A549 (cell line): ENCODE measurements around the gene KRTAP22-1. TPM values are rescaled to one million over a fixed set of nuclear protein-coding genes. Genes with fewer than 3 reads are reported as not detected.

Experiments
- ATAC-seq, 2 experiments: fragments of 200-7000 bp in 1 of 2; fragments of >200 bp in 1 of 2; cut with Nextera tagmentation in 1 of 2; cut with Tn5 transposase in 1 of 2; 3 replicates each; pipeline versions ENCODE4 v1.8.0 to v1.9.1; 2018 to 2020; ENCODE audit warnings: mild to moderate bottlenecking in 1 of 2, moderate library complexity in 1 of 2
- CTCF ChIA-PET: fragments of 300-600 bp; sonication (Branson Sonifier 250); formaldehyde crosslinking; extraction: SDS; loops from one replicate; lab custom pipeline; 2021; ENCODE audit warnings: antibody characterized with exemption, inconsistent platforms; lab: Yijun Ruan, JAX
- POLR2A ChIA-PET: fragments of 350-600 bp; formaldehyde crosslinking; extraction: SDS; loops from one replicate; lab custom pipeline; 2021; ENCODE audit warnings: antibody characterized with exemption, inconsistent platforms; lab: Yijun Ruan, JAX
- DNase-seq, 2 experiments: peaks; one replicate each; pipeline versions ENCODE4 v3.0.0 to v3.0.0-alpha.2; 2011 to 2016; ENCODE audit warnings: low read depth in 1 of 2, low spot score in 1 of 2
- FAIRE-seq: peaks from 2 replicates; lab custom pipeline; 2011; peaks lifted over from hg19 to GRCh38; lab: Jason Lieb, UNC
- H3K27ac ChIP-seq, 2 experiments: fragments of >200 bp; sonication (Bioruptor Twin); formaldehyde crosslinking; 3 replicates each; pipeline ENCODE4 v1.5.1; 2016 to 2017
- H3K4me1 ChIP-seq: fragments of >200 bp; sonication (Bioruptor Twin); formaldehyde crosslinking; 3 replicates; pipeline ENCODE4 v1.6.1; 2016
- H3K4me2 ChIP-seq: fragments of >200 bp; sonication (Bioruptor Twin); formaldehyde crosslinking; 3 replicates; pipeline ENCODE4 v1.6.1; 2016
- H3K4me3 ChIP-seq: fragments of >200 bp; sonication (Bioruptor Twin); formaldehyde crosslinking; 3 replicates; pipeline ENCODE4 v1.5.1; 2016
- H3K9me3 ChIP-seq: fragments of >200 bp; sonication (Bioruptor Twin); formaldehyde crosslinking; 3 replicates; pipeline ENCODE4 v1.6.1; 2016
- CHD4 ChIP-seq: fragments of 200-600 bp; sonication (generic); IDR thresholded peaks from 2 replicates; pipeline ENCODE4 v1.6.1; 2016; ENCODE audit warnings: antibody characterized with exemption, mild to moderate bottlenecking, borderline replicate concordance
- EHF ChIP-seq: fragments of 250-450 bp; sonication (Bioruptor Pico); IDR thresholded peaks from 2 replicates; pipeline ENCODE4 v1.5.0; 2020; ENCODE audit warnings: mild to moderate bottlenecking
- EHMT2 ChIP-seq: fragments of 200-600 bp; sonication (generic); IDR thresholded peaks from 2 replicates; pipeline ENCODE4 v1.6.1; 2016; ENCODE audit warnings: antibody characterized with exemption, low read depth, mild to moderate bottlenecking, moderate library complexity
- EP300 ChIP-seq, 2 experiments: fragments of >200 bp; sonication (Bioruptor Twin); formaldehyde crosslinking; IDR thresholded peaks; 2 replicates in 1 of 2; 3 replicates in 1 of 2; pipeline ENCODE4 v1.6.1; 2016 to 2017
- FOXS1 ChIP-seq: fragments of 250-450 bp; sonication (Bioruptor Pico); IDR thresholded peaks from 2 replicates; pipeline ENCODE4 v1.5.0; 2020; ENCODE audit warnings: mild to moderate bottlenecking, moderate library complexity
- GATA3 ChIP-seq: IDR thresholded peaks from 2 replicates; pipeline ENCODE4 v1.6.1; 2012; ENCODE audit warnings: borderline replicate concordance
- HDAC2 ChIP-seq: fragments of 200-600 bp; sonication (generic); IDR thresholded peaks from 2 replicates; pipeline ENCODE4 v1.6.1; 2016
- JUN ChIP-seq, 2 experiments: fragments of >200 bp; sonication (Bioruptor Twin); formaldehyde crosslinking; IDR thresholded peaks; 2 replicates in 1 of 2; 3 replicates in 1 of 2; pipeline ENCODE4 v1.6.1; 2016 to 2017
- JUNB ChIP-seq: fragments of >200 bp; sonication (Bioruptor Twin); formaldehyde crosslinking; IDR thresholded peaks from 2 replicates; pipeline ENCODE4 v1.6.1; 2016
- MAFK ChIP-seq: fragments of 450-650 bp; IDR thresholded peaks from 2 replicates; pipeline ENCODE4 v1.6.1; 2014; ENCODE audit not compliant: partially characterized antibody
- MAZ ChIP-seq: fragments of 150-350 bp; IDR thresholded peaks from 2 replicates; pipeline ENCODE4 v1.6.1; 2014; ENCODE audit warnings: antibody characterized with exemption, low read depth, low read length, borderline replicate concordance
- NPAS2 ChIP-seq: fragments of 250-450 bp; sonication (Bioruptor Pico); IDR thresholded peaks from 2 replicates; pipeline ENCODE4 v1.8.0; 2022; ENCODE audit warnings: mild to moderate bottlenecking, moderate library complexity, borderline replicate concordance
- POLR2AphosphoS2 ChIP-seq: conservative IDR thresholded peaks from 2 replicates; pipeline ENCODE4 v1.6.1; 2012; ENCODE audit warnings: low read length, improper control_type of control experiment, inconsistent platforms
- RCOR1 ChIP-seq: fragments of 150-350 bp; IDR thresholded peaks from 2 replicates; pipeline ENCODE4 v1.6.1; 2014; ENCODE audit warnings: antibody characterized with exemption, low read length, low read depth
- RNF2 ChIP-seq: fragments of 200-600 bp; sonication (generic); IDR thresholded peaks from 2 replicates; pipeline ENCODE4 v1.6.1; 2016; ENCODE audit warnings: low read depth, mild to moderate bottlenecking, antibody characterized with exemption, moderate library complexity, borderline replicate concordance
- TFCP2L1 ChIP-seq: fragments of 250-450 bp; sonication (Bioruptor Pico); IDR thresholded peaks from 2 replicates; pipeline ENCODE4 v1.5.0; 2021; ENCODE audit warnings: mild to moderate bottlenecking
- TP53 ChIP-seq: fragments of 250-450 bp; sonication (Bioruptor Pico); IDR thresholded peaks from 2 replicates; pipeline ENCODE4 v1.5.0; 2021; ENCODE audit warnings: mild to moderate bottlenecking, moderate library complexity
- ZNF302 ChIP-seq: fragments of 250-450 bp; sonication (Bioruptor Pico); IDR thresholded peaks from 2 replicates; pipeline ENCODE4 v1.9.0; 2021; ENCODE audit warnings: inconsistent platforms, mild to moderate bottlenecking, moderate library complexity
- ZSCAN20 ChIP-seq: fragments of 250-450 bp; sonication (Bioruptor Pico); IDR thresholded peaks from 2 replicates; pipeline ENCODE4 v1.8.0; 2022; ENCODE audit warnings: mild to moderate bottlenecking, moderate library complexity
- WGBS: methylation state at CpG from one replicate; pipeline ENCODE4 v1.1.6; 2017; ENCODE audit errors: missing lambda C conversion rate; 5-methylcytosine and 5-hydroxymethylcytosine counted together
- polyA plus RNA-seq, 4 experiments: library from polyadenylated mRNA; depleted of rRNA in 3 of 4; stranded (reverse); fragments of >200 nt; fragmentation: RNase III in 1 of 4; extraction: RNeasy Plus Mini Kit Qiagen cat#74134 plus additional on column Dnase treatment in 1 of 4; gene quantifications; 2 replicates in 3 of 4; 3 replicates in 1 of 4; pipeline ENCODE4 v1.2.3, GENCODE V29; 2011 to 2017
- TF ChIP-seq, protein P1 (sequence below): fragments of >200 bp; sonication (Bioruptor Twin); formaldehyde crosslinking; IDR thresholded peaks from 3 replicates; pipeline ENCODE4 v1.6.1; 2016
- TF ChIP-seq, protein P2 (sequence below): fragments of >200 bp; sonication (Bioruptor Twin); formaldehyde crosslinking; IDR thresholded peaks from 2 replicates; pipeline ENCODE4 v1.6.1; 2016
- TF ChIP-seq, protein P3 (sequence below): fragments of 200-600 bp; sonication (generic); IDR thresholded peaks from 2 replicates; pipeline ENCODE4 v1.6.1; 2016; ENCODE audit warnings: antibody characterized with exemption, mild to moderate bottlenecking, moderate library complexity

KRTAP22-1 gene
- polyA plus RNA-seq, 2 of the 4 experiments (the other 2 are of a cell fraction) = not detected

DNA sequence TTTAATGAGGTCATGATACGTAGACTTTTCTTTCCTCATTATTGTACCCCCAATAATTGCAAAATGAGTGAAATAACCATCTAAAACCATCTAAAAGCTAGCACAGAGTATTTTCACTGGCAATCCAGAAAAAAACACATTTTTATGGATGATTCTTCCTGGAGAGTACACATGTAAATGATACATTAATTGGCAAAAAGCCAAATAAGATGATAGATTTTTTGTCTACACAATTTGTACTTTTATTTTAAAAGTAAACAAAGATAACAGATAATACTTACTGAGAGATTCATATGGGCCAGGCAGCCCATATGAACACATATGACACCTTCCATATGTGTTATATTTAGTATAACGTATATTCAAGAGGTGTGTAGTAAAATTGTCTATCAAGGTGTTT lies 37.3 kb upstream of the KRTAP22-1 start:
- H3K27ac ChIP-seq = no peak overlapping the region
- ATAC-seq (no peak), DNase-seq (no peak)
- POLR2A ChIA-PET = no interaction called here
- H3K4me3 ChIP-seq = no peak overlapping the region
- 18% methylated on average over 2 of the region's 2 CpGs for WGBS
- no peaks in the 10 kb centered on the region for H3K9me3 ChIP-seq
- CTCF ChIA-PET = no interaction called here
- H3K4me2 ChIP-seq = no peak overlapping the region
- TF ChIP-seq NPAS2 (CRISPR knock-in tag) = no peak
- TF ChIP-seq, all 56 proteins: peak for 0
- no peaks in the 10 kb centered on the region for H3K4me1 ChIP-seq
- no peak for FAIRE-seq

DNA sequence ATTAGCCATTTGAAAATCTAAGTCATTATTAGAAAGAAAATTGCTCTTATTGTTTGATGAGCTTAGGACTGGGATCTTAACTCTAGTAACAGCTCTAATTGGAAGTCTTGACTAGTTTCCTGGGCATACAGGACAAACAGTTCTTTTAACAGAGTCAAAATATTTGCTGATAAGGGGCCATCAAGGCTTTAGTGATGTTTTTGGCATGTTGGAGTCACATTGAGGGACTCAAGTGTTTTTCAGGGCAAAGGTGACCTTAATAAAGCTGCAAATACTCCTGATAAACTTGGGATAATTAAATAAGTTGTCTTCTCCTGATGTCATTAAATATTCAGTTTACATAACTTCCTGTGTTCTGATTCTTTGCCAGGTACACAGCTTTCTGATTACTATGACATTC lies 33.3 kb upstream of the KRTAP22-1 start:
- no peak overlapping the region for H3K4me2 ChIP-seq
- FAIRE-seq = no peak
- H3K4me1 ChIP-seq = no peaks in the 10 kb centered on the region
- no peak for TF ChIP-seq EHF (CRISPR knock-in tag)
- no peak for TF ChIP-seq JUN (IDR thresholded peaks at IDR 0.05)
- TF ChIP-seq RNF2 = no peak
- TF ChIP-seq ZNF302 (CRISPR knock-in tag) = no peak
- no peak for TF ChIP-seq CHD4
- TF ChIP-seq MAFK = no peak
- TF ChIP-seq, protein P1, sequence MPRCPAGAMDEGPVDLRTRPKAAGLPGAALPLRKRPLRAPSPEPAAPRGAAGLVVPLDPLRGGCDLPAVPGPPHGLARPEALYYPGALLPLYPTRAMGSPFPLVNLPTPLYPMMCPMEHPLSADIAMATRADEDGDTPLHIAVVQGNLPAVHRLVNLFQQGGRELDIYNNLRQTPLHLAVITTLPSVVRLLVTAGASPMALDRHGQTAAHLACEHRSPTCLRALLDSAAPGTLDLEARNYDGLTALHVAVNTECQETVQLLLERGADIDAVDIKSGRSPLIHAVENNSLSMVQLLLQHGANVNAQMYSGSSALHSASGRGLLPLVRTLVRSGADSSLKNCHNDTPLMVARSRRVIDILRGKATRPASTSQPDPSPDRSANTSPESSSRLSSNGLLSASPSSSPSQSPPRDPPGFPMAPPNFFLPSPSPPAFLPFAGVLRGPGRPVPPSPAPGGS = no peak
- TF ChIP-seq EP300 (IDR thresholded peaks at IDR 0.05) = no peak
- TF ChIP-seq, protein P2, sequence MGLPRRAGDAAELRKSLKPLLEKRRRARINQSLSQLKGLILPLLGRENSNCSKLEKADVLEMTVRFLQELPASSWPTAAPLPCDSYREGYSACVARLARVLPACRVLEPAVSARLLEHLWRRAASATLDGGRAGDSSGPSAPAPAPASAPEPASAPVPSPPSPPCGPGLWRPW = no peak
- TF ChIP-seq HDAC2 = no peak
- TF ChIP-seq JUNB = no peak
- TF ChIP-seq TP53 (CRISPR knock-in tag) = no peak
- ChIA-PET POLR2A (no interaction called here), CTCF (no interaction called here)
- H3K9me3 ChIP-seq = no peaks in the 10 kb centered on the region
- no peak overlapping the region for H3K4me3 ChIP-seq
- no peak overlapping the region for H3K27ac ChIP-seq
- ATAC-seq = no peak
- no peak for DNase-seq

DNA sequence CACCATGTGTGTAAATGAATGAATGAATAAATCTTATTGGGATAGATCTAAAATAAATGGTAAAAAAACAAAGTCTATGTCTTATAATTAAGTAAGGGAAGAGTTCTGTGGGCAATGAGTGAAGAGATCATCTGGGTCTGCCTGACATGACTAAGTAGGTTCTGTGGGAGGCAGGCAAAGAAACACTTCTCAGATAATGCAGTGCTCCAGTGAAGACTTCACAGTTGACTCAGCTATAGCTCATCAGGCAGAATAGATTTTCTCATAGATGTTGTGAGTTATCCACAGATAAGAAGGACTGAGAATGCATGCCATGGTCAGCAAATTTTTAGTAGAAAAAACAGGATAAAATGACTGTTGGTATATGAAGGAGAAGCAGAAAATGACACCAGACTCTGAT lies 23.1 kb upstream of the KRTAP22-1 start:
- no peak for ATAC-seq
- Histone ChIP-seq H3K9me3 (no peaks in the 10 kb centered on the region), H3K4me2 (no peak overlapping the region), H3K4me1 (no peaks in the 10 kb centered on the region), H3K27ac (no peak overlapping the region), H3K4me3 (no peak overlapping the region)
- DNase-seq = no peak
- no peak for FAIRE-seq
- ChIA-PET CTCF (no interaction called here), POLR2A (no interaction called here)
- TF ChIP-seq EHMT2 (no peak), ZSCAN20 (no peak), POLR2AphosphoS2 (no peak), EHF (CRISPR knock-in tag) (no peak), TFCP2L1 (no peak), FOXS1 (CRISPR knock-in tag) (no peak), GATA3 (no peak), MAZ (no peak), RNF2 (no peak), NPAS2 (CRISPR knock-in tag) (no peak), RCOR1 (no peak)
- TF ChIP-seq, protein P3, sequence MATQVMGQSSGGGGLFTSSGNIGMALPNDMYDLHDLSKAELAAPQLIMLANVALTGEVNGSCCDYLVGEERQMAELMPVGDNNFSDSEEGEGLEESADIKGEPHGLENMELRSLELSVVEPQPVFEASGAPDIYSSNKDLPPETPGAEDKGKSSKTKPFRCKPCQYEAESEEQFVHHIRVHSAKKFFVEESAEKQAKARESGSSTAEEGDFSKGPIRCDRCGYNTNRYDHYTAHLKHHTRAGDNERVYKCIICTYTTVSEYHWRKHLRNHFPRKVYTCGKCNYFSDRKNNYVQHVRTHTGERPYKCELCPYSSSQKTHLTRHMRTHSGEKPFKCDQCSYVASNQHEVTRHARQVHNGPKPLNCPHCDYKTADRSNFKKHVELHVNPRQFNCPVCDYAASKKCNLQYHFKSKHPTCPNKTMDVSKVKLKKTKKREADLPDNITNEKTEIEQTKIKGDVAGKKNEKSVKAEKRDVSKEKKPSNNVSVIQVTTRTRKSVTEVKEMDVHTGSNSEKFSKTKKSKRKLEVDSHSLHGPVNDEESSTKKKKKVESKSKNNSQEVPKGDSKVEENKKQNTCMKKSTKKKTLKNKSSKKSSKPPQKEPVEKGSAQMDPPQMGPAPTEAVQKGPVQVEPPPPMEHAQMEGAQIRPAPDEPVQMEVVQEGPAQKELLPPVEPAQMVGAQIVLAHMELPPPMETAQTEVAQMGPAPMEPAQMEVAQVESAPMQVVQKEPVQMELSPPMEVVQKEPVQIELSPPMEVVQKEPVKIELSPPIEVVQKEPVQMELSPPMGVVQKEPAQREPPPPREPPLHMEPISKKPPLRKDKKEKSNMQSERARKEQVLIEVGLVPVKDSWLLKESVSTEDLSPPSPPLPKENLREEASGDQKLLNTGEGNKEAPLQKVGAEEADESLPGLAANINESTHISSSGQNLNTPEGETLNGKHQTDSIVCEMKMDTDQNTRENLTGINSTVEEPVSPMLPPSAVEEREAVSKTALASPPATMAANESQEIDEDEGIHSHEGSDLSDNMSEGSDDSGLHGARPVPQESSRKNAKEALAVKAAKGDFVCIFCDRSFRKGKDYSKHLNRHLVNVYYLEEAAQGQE = no peak
- TF ChIP-seq, protein P2 = no peak
- TF ChIP-seq, protein P1 = no peak
